ENCODE data around the gene PNMT. TPM values are rescaled to one million over a fixed set of nuclear protein-coding genes. Genes with fewer than 3 reads are reported as not detected.
"Not testable (repeated sequence)": the region's sequence is repeated elsewhere in the genome, so short reads cannot be mapped to it uniquely, and the experiment has no call there.

Gene PNMT
- total RNA-seq, 4 donors from 2014 or later: 0.80 to 48.3 (median 1.3) TPM

GRCh38 chr17:39709319-39709997 lies 41.2 kb downstream of the PNMT start:
- Histone ChIP-seq H3K27ac (no peak overlapping the region), H3K4me3 (no peak overlapping the region), H3K36me3 (peaks cover 0 to 30% (median 7%) of the 10 kb centered on the region in 4 donors), H3K27me3 (no peaks in the 10 kb centered on the region), H3K4me1 (peaks cover 15 to 39% (median 36%) of the 10 kb centered on the region in 4 donors), H3K9me3 (no peaks in the 10 kb centered on the region)
- DNase-seq: no peak
- 67 to 84% methylated on average over 1 to 13 of the region's 14 CpGs for whole genome bisulfite sequencing, 2 donors (ENCODE audit: low coverage in 1 of 2)
- TF ChIP-seq EP300 (IDR thresholded peaks at IDR 0.05; ENCODE audit: low read depth): no peak
- TF ChIP-seq POLR2AphosphoS5 (IDR thresholded peaks at IDR 0.05): no peak
- no peak for TF ChIP-seq POLR2A (IDR thresholded peaks at IDR 0.05)
- TF ChIP-seq, protein P1, sequence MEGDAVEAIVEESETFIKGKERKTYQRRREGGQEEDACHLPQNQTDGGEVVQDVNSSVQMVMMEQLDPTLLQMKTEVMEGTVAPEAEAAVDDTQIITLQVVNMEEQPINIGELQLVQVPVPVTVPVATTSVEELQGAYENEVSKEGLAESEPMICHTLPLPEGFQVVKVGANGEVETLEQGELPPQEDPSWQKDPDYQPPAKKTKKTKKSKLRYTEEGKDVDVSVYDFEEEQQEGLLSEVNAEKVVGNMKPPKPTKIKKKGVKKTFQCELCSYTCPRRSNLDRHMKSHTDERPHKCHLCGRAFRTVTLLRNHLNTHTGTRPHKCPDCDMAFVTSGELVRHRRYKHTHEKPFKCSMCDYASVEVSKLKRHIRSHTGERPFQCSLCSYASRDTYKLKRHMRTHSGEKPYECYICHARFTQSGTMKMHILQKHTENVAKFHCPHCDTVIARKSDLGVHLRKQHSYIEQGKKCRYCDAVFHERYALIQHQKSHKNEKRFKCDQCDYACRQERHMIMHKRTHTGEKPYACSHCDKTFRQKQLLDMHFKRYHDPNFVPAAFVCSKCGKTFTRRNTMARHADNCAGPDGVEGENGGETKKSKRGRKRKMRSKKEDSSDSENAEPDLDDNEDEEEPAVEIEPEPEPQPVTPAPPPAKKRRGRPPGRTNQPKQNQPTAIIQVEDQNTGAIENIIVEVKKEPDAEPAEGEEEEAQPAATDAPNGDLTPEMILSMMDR (IDR thresholded peaks at IDR 0.05): no peak
- in situ Hi-C loops (cut with MboI; ENCODE audit: low pct_ligation_motif_present in 1 of 4, low pct_unique_long_range_greater_than_20kb in 1 of 4, low sequenced_read_pairs in 3 of 4) (no loop called here), intact Hi-C loops (cut with DNase I; ENCODE audit: low total_unique reads) (no loop called here)

- Histone ChIP-seq H3K4me1 (peaks cover 11 to 31% (median 28%) of the 10 kb centered on the region in 4 donors), H3K4me3 (no peak overlapping the region), H3K27ac (no peak overlapping the region), H3K36me3 (peaks cover 0 to 30% (median 7%) of the 10 kb centered on the region in 4 donors), H3K27me3 (no peaks in the 10 kb centered on the region), H3K9me3 (no peaks in the 10 kb centered on the region)
- no peak for DNase-seq
- in situ Hi-C loops (cut with MboI; ENCODE audit: low pct_ligation_motif_present in 1 of 4, low pct_unique_long_range_greater_than_20kb in 1 of 4, low sequenced_read_pairs in 3 of 4): no loop called here
- TF ChIP-seq POLR2A (IDR thresholded peaks at IDR 0.05) (no peak), EP300 (IDR thresholded peaks at IDR 0.05; ENCODE audit: low read depth) (no peak), POLR2AphosphoS5 (IDR thresholded peaks at IDR 0.05) (no peak)
- TF ChIP-seq, protein P1 (IDR thresholded peaks at IDR 0.05): no peak
- intact Hi-C loops (cut with DNase I; ENCODE audit: low total_unique reads): no loop called here
- 90 to 96% methylated on average over 5 to 20 of the region's 20 CpGs for WGBS, 2 donors (ENCODE audit: low coverage in 1 of 2)
Measured at GRCh38 chr17:39709998-39710964, 42.0 kb downstream of the PNMT start.

DNA sequence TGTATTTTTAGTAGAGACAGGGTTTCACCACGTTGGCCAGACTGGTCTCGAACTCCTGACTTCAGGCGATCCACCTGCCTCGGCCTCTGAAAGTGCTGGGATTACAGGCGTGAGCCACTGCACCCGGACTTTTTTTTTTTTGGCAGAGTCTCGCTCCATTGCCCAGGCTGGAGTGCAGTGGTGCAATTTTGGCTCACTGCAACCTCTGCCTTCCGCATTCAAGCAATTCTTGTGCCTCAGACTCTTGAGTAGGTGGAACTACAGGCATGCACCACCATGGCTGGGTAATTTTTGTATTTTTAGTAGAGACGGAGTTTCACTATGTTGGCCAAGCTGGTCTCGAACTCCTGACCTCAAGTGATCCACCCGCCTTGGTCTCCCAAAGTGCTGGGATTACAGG lies 42.8 kb downstream of the PNMT start:
- H3K27ac ChIP-seq; H3K9me3 ChIP-seq; H3K4me3 ChIP-seq; DNase-seq; intact Hi-C loops (cut with DNase I; ENCODE audit: low total_unique reads); in situ Hi-C loops (cut with MboI; ENCODE audit: low pct_ligation_motif_present in 1 of 4, low pct_unique_long_range_greater_than_20kb in 1 of 4, low sequenced_read_pairs in 3 of 4); H3K27me3 ChIP-seq: not testable (repeated sequence)
- Histone ChIP-seq H3K36me3 (peaks cover 0 to 34% (median 7%) of the 10 kb centered on the region in 4 donors), H3K4me1 (peaks cover 7 to 31% (median 26%) of the 10 kb centered on the region in 4 donors)
- 86% methylated on average over 11 of the region's 11 CpGs; no CpG with 5 or more reads in 1 of the 2 donors for WGBS, 2 donors (ENCODE audit: low coverage in 1 of 2)

DNA sequence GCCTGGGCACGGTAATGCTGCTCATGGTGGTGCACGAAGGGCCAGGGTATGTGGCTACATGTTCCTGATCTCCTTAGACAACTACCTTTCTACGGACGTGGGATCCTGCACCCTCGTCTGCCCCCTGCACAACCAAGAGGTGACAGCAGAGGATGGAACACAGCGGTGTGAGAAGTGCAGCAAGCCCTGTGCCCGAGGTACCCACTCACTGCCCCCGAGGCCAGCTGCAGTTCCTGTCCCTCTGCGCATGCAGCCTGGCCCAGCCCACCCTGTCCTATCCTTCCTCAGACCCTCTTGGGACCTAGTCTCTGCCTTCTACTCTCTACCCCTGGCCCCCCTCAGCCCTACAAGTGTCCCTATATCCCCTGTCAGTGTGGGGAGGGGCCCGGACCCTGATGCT lies 43.6 kb downstream of the PNMT start:
- H3K4me1 ChIP-seq: peaks cover 6 to 29% (median 25%) of the 10 kb centered on the region in 4 donors
- H3K36me3 ChIP-seq: peaks cover 0 to 35% (median 7%) of the 10 kb centered on the region in 4 donors
- H3K27ac ChIP-seq: no peak overlapping the region
- H3K9me3 ChIP-seq: no peaks in the 10 kb centered on the region
- in situ Hi-C loops (cut with MboI; ENCODE audit: low pct_ligation_motif_present in 1 of 4, low pct_unique_long_range_greater_than_20kb in 1 of 4, low sequenced_read_pairs in 3 of 4): no loop called here
- TF ChIP-seq, protein P1 (IDR thresholded peaks at IDR 0.05): no peak
- 84% methylated on average over 10 of the region's 10 CpGs; no CpG with 5 or more reads in 1 of the 2 donors for WGBS, 2 donors (ENCODE audit: low coverage in 1 of 2)
- no peak for DNase-seq
- intact Hi-C loops (cut with DNase I; ENCODE audit: low total_unique reads): no loop called here
- no peak overlapping the region for H3K4me3 ChIP-seq
- H3K27me3 ChIP-seq: no peaks in the 10 kb centered on the region

All from transverse colon (tissue), 4 donors.